ENCODE results near the gene CMBL. TPM values are rescaled to one million over a fixed set of nuclear protein-coding genes. Genes with fewer than 3 reads are reported as not detected.
"Not testable (repeated sequence)": the region's sequence is repeated elsewhere in the genome, so short reads cannot be mapped to it uniquely, and the experiment has no call there.

CMBL gene
- total and polyA plus RNA-seq, 2 donors: 1.9 to 8.1 TPM

- not testable (repeated sequence) for H3K9me3 ChIP-seq (ENCODE audit: control insufficient read depth in 2 of 2, insufficient read depth in 1 of 2, low read length in 1 of 2)
These were observed 60.5 kb downstream of the CMBL start for GRCh38 chr5:10247217-10247616.

DNA sequence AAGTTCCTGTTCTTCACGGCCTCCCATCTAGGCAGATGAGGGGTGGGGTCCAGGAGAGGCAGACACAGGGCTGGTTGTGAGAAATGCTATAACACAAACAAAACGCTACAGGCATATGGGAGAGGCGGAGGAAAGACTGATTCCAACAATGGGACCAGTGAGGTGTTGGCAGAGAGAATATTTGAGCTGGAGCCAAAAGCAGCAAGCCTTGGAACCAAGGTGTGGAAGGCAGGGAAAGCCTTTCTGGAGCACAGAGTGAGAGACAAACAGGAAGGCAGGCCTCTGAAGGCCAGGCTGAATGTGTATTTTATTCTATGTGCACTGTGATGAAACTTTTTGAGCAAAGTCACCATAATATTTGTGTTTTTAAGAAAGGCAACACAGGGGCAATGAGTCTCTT lies 60.9 kb downstream of the CMBL start:
- DNase-seq (ENCODE audit: low read depth in 6 of 9, low spot score in 9 of 9): no peak
- peaks cover 13 to 19% of the 10 kb centered on the region in 2 donors for H3K4me1 ChIP-seq (ENCODE audit: control insufficient read depth in 2 of 2, insufficient read depth in 2 of 2, low read length in 2 of 2)
- H3K9me3 ChIP-seq (ENCODE audit: control insufficient read depth in 2 of 2, insufficient read depth in 1 of 2, low read length in 1 of 2): no peaks in the 10 kb centered on the region
- H3K4me3 ChIP-seq (ENCODE audit: low read length in 2 of 2): no peak overlapping the region
- no peak overlapping the region for H3K27ac ChIP-seq (ENCODE audit: low read depth in 1 of 2, low read length in 1 of 2)
- H3K36me3 ChIP-seq (ENCODE audit: control insufficient read depth in 2 of 2, insufficient read depth in 2 of 2, low read length in 1 of 2): peaks cover 0 to 1% of the 10 kb centered on the region in 2 donors
- H3K27me3 ChIP-seq (ENCODE audit: control insufficient read depth in 2 of 2, insufficient read depth in 1 of 2, low read length in 1 of 2): no peaks in the 10 kb centered on the region
- 97% methylated on average over 3 of the region's 3 CpGs for WGBS

More at GRCh38 chr5:10247217-10247616, 60.5 kb downstream of the CMBL start:
- not testable (repeated sequence) for DNase-seq (ENCODE audit: low read depth in 6 of 9, low spot score in 9 of 9); H3K4me3 ChIP-seq (ENCODE audit: low read length in 2 of 2); H3K27ac ChIP-seq (ENCODE audit: low read depth in 1 of 2, low read length in 1 of 2); H3K27me3 ChIP-seq (ENCODE audit: control insufficient read depth in 2 of 2, insufficient read depth in 1 of 2, low read length in 1 of 2); H3K36me3 ChIP-seq (ENCODE audit: control insufficient read depth in 2 of 2, insufficient read depth in 2 of 2, low read length in 1 of 2)
- 98% methylated on average over 4 of the region's 4 CpGs for WGBS
- peaks cover 18 to 22% of the 10 kb centered on the region in 2 donors for H3K4me1 ChIP-seq (ENCODE audit: control insufficient read depth in 2 of 2, insufficient read depth in 2 of 2, low read length in 2 of 2)

DNA sequence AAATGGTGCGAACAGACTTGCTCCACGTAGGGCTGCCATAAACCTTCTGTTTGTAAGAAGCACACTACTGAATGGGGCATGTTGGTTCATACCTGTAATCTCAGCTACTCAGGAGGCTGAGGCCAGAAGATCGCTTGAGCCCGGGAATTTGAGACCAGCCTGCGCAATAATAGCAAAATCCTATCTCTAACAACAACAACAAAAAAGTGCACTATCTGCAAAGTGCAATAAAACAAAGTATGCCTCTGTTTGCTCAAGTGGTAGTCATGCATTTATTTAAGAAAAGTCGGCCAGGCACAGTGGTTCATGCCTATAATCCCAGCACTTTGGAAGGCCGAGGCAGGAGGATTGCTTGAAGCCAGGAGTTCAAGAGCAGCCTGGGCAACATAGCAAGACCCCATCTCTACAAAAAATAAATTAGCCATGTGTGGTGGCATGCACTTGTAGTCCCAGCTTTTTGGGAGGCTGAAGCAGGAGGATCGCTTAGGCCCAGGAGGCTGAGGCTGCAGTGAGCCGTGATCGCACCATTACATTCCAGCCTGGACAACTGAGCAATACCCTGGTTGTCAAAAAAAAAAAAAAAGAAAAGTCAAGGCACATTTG lies 63.3 kb downstream of the CMBL start:
- DNase-seq (ENCODE audit: low read depth in 6 of 9, low spot score in 9 of 9): no peak

DNA sequence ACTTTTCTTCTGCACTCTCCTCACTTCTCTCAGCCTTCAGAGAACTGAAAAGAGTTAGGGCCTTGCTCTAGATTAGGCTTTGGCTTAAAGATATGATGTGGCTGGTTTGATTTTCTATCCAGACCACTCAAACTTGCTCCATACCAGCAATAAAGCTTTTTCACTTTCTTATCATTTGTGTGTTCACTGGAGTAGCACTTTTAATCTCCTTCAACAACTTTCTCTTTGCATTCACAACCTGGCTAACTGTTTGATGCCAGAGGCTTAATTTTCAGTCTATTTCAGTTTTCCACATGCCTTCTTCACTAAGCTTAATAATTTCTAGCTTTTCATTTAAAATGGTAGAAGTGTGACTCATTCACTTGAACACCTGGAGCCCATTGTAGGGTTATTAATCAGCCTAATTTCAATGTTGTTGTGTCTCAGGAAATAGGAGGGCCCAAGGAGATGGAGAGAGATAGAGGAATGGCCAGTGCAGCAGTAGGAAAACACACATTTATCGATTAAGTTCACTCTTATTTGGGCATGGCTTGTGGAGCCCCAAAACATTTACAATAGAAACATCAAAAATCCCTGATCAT lies 64.0 kb downstream of the CMBL start:
- WGBS: 98% methylated on average over 1 of the region's 1 CpG
- H3K9me3 ChIP-seq (ENCODE audit: control insufficient read depth in 2 of 2, insufficient read depth in 1 of 2, low read length in 1 of 2): no peaks in the 10 kb centered on the region
- H3K36me3 ChIP-seq (ENCODE audit: control insufficient read depth in 2 of 2, insufficient read depth in 2 of 2, low read length in 1 of 2): no peaks in the 10 kb centered on the region
- H3K27me3 ChIP-seq (ENCODE audit: control insufficient read depth in 2 of 2, insufficient read depth in 1 of 2, low read length in 1 of 2): no peaks in the 10 kb centered on the region
- H3K4me1 ChIP-seq (ENCODE audit: control insufficient read depth in 2 of 2, insufficient read depth in 2 of 2, low read length in 2 of 2): peaks cover 3 to 4% of the 10 kb centered on the region in 2 donors
- H3K4me3 ChIP-seq (ENCODE audit: low read length in 2 of 2): no peak overlapping the region
- DNase-seq (ENCODE audit: low read depth in 6 of 9, low spot score in 9 of 9): no peak
- H3K27ac ChIP-seq (ENCODE audit: low read depth in 1 of 2, low read length in 1 of 2): no peak overlapping the region

More for the DNA sequence above, 63.3 kb downstream of the CMBL start:
- Histone ChIP-seq H3K27me3 (ENCODE audit: control insufficient read depth in 2 of 2, insufficient read depth in 1 of 2, low read length in 1 of 2) (no peaks in the 10 kb centered on the region), H3K4me3 (ENCODE audit: low read length in 2 of 2) (no peak overlapping the region), H3K27ac (ENCODE audit: low read depth in 1 of 2, low read length in 1 of 2) (no peak overlapping the region), H3K4me1 (ENCODE audit: control insufficient read depth in 2 of 2, insufficient read depth in 2 of 2, low read length in 2 of 2) (peaks cover 5 to 11% of the 10 kb centered on the region in 2 donors), H3K9me3 (ENCODE audit: control insufficient read depth in 2 of 2, insufficient read depth in 1 of 2, low read length in 1 of 2) (no peaks in the 10 kb centered on the region), H3K36me3 (ENCODE audit: control insufficient read depth in 2 of 2, insufficient read depth in 2 of 2, low read length in 1 of 2) (no peaks in the 10 kb centered on the region)
- over 99% methylated on average over 10 of the region's 10 CpGs for WGBS

GRCh38 chr5:10235350-10235749 lies 72.4 kb downstream of the CMBL start:
- Histone ChIP-seq H3K27ac (ENCODE audit: low read depth in 1 of 2, low read length in 1 of 2) (no peak overlapping the region), H3K4me3 (ENCODE audit: low read length in 2 of 2) (no peak overlapping the region), H3K36me3 (ENCODE audit: control insufficient read depth in 2 of 2, insufficient read depth in 2 of 2, low read length in 1 of 2) (peaks cover 14 to 22% of the 10 kb centered on the region in 2 donors), H3K9me3 (ENCODE audit: control insufficient read depth in 2 of 2, insufficient read depth in 1 of 2, low read length in 1 of 2) (no peaks in the 10 kb centered on the region), H3K27me3 (ENCODE audit: control insufficient read depth in 2 of 2, insufficient read depth in 1 of 2, low read length in 1 of 2) (no peaks in the 10 kb centered on the region), H3K4me1 (ENCODE audit: control insufficient read depth in 2 of 2, insufficient read depth in 2 of 2, low read length in 2 of 2) (no peaks in the 10 kb centered on the region)
- WGBS: 97% methylated on average over 8 of the region's 8 CpGs
- DNase-seq (ENCODE audit: low read depth in 6 of 9, low spot score in 9 of 9): no peak

DNA sequence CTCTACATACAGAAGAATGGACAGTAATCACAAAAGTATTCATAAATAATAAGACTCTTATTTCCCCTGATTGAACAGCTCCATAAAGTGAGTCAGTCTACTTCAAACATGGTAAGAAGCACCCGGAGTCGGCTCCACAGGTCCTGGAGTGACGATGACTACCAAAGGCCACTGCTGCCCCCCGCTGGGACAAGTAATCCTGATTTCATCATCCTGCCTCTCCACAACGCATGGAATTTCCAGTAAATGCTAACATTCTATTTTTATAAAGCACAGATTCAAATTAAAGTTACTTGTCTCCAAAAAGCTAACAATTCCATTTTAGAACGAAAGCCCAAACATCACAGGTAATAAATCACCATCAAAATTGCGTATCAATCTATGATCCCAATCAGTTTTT lies 74.2 kb downstream of the CMBL start:
- no peak for DNase-seq (ENCODE audit: low read depth in 6 of 9, low spot score in 9 of 9)
- Histone ChIP-seq H3K36me3 (ENCODE audit: control insufficient read depth in 2 of 2, insufficient read depth in 2 of 2, low read length in 1 of 2) (peaks cover 20 to 27% of the 10 kb centered on the region in 2 donors), H3K4me3 (ENCODE audit: low read length in 2 of 2) (no peak overlapping the region), H3K27ac (ENCODE audit: low read depth in 1 of 2, low read length in 1 of 2) (no peak overlapping the region), H3K27me3 (ENCODE audit: control insufficient read depth in 2 of 2, insufficient read depth in 1 of 2, low read length in 1 of 2) (no peaks in the 10 kb centered on the region), H3K4me1 (ENCODE audit: control insufficient read depth in 2 of 2, insufficient read depth in 2 of 2, low read length in 2 of 2) (no peaks in the 10 kb centered on the region), H3K9me3 (ENCODE audit: control insufficient read depth in 2 of 2, insufficient read depth in 1 of 2, low read length in 1 of 2) (no peaks in the 10 kb centered on the region)
- WGBS: 95% methylated on average over 7 of the region's 7 CpGs

DNA sequence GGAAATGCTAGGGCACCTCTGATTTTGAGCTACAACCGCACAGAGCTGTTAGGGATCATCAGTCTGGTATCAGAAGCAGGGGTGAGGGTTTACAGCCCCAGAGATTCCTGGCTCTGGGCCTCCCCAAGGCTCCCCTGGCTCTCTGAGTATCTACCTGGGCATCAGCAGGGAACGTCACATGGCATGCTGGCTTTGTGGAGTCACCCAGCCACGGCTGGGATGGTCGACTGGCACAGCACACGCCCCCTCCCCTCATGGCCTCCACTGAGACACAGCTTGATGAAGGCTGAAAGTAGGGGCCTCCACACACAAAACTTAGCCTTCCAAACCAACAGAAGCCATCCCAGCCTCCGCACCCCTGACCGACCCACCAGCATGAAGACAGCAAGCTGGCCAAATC lies 74.7 kb downstream of the CMBL start:
- 97% methylated on average over 7 of the region's 7 CpGs for WGBS
- Histone ChIP-seq H3K36me3 (ENCODE audit: control insufficient read depth in 2 of 2, insufficient read depth in 2 of 2, low read length in 1 of 2) (peaks cover 20 to 23% of the 10 kb centered on the region in 2 donors), H3K4me3 (ENCODE audit: low read length in 2 of 2) (no peak overlapping the region), H3K27me3 (ENCODE audit: control insufficient read depth in 2 of 2, insufficient read depth in 1 of 2, low read length in 1 of 2) (no peaks in the 10 kb centered on the region), H3K9me3 (ENCODE audit: control insufficient read depth in 2 of 2, insufficient read depth in 1 of 2, low read length in 1 of 2) (no peaks in the 10 kb centered on the region), H3K27ac (ENCODE audit: low read depth in 1 of 2, low read length in 1 of 2) (no peak overlapping the region), H3K4me1 (ENCODE audit: control insufficient read depth in 2 of 2, insufficient read depth in 2 of 2, low read length in 2 of 2) (no peaks in the 10 kb centered on the region)
- no peak for DNase-seq (ENCODE audit: low read depth in 6 of 9, low spot score in 9 of 9)

DNA sequence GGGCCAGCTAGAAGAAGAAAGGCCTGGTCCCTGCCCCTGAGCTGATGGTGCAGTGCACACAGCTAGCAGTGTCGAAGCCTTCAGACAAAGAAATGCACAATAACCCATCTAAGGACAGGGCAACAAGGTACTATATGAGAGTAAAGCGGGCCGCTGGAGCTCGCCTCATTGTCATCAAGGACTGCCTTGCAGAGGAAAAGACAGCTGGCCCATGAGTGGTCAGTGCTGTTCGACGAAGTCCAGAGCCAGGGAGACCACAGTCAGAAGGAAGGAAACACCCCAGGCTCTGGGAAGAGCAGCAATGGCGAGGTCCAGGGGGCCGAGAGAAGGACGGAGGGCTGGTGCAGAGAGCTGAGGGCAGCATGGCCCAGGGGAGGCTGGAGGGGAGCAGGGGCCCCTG lies 75.3 kb downstream of the CMBL start:
- H3K4me1 ChIP-seq (ENCODE audit: control insufficient read depth in 2 of 2, insufficient read depth in 2 of 2, low read length in 2 of 2): no peaks in the 10 kb centered on the region
- H3K27me3 ChIP-seq (ENCODE audit: control insufficient read depth in 2 of 2, insufficient read depth in 1 of 2, low read length in 1 of 2): no peaks in the 10 kb centered on the region
- H3K36me3 ChIP-seq (ENCODE audit: control insufficient read depth in 2 of 2, insufficient read depth in 2 of 2, low read length in 1 of 2): peaks cover 20 to 21% of the 10 kb centered on the region in 2 donors
- no peaks in the 10 kb centered on the region for H3K9me3 ChIP-seq (ENCODE audit: control insufficient read depth in 2 of 2, insufficient read depth in 1 of 2, low read length in 1 of 2)
- WGBS: 98% methylated on average over 9 of the region's 9 CpGs
- no peak for DNase-seq (ENCODE audit: low read depth in 6 of 9, low spot score in 9 of 9)
- H3K27ac ChIP-seq (ENCODE audit: low read depth in 1 of 2, low read length in 1 of 2): no peak overlapping the region
- no peak overlapping the region for H3K4me3 ChIP-seq (ENCODE audit: low read length in 2 of 2)

- 93% methylated on average over 11 of the region's 11 CpGs for WGBS
- Histone ChIP-seq H3K4me3 (ENCODE audit: low read length in 2 of 2) (no peak overlapping the region), H3K36me3 (ENCODE audit: control insufficient read depth in 2 of 2, insufficient read depth in 2 of 2, low read length in 1 of 2) (peaks cover 9 to 11% of the 10 kb centered on the region in 2 donors), H3K27ac (ENCODE audit: low read depth in 1 of 2, low read length in 1 of 2) (no peak overlapping the region), H3K9me3 (ENCODE audit: control insufficient read depth in 2 of 2, insufficient read depth in 1 of 2, low read length in 1 of 2) (no peaks in the 10 kb centered on the region), H3K27me3 (ENCODE audit: control insufficient read depth in 2 of 2, insufficient read depth in 1 of 2, low read length in 1 of 2) (no peaks in the 10 kb centered on the region), H3K4me1 (ENCODE audit: control insufficient read depth in 2 of 2, insufficient read depth in 2 of 2, low read length in 2 of 2) (no peaks in the 10 kb centered on the region)
- DNase-seq (ENCODE audit: low read depth in 6 of 9, low spot score in 9 of 9): no peak
These were observed 78.2 kb downstream of the CMBL start for GRCh38 chr5:10229306-10230048.

All from thymus (tissue), 11 donors.